Dermis microvascular lymphatic vessel endothelial cell (primary cell): ENCODE measurements around the gene LRRC8C. TPM values are rescaled to one million over a fixed set of nuclear protein-coding genes. Genes with fewer than 3 reads are reported as not detected.
"Not testable (repeated sequence)": the region's sequence is repeated elsewhere in the genome, so short reads cannot be mapped to it uniquely, and the experiment has no call there.

Source experiments
- DNase-seq, 2 donors: peaks; one replicate each; pipeline versions ENCODE4 v3.0.0 to v3.0.0-alpha.2; 2010; ENCODE audit warnings: low read depth in 2 of 2
- total RNA-seq: library from RNA; depleted of rRNA; stranded (reverse); fragments of >200 nt; gene quantifications from 2 replicates; pipeline ENCODE4 v1.2.1, GENCODE V29; 2014

LRRC8C gene
- total RNA-seq, 1 donor from 2014 or later, result 13.7 TPM

DNA sequence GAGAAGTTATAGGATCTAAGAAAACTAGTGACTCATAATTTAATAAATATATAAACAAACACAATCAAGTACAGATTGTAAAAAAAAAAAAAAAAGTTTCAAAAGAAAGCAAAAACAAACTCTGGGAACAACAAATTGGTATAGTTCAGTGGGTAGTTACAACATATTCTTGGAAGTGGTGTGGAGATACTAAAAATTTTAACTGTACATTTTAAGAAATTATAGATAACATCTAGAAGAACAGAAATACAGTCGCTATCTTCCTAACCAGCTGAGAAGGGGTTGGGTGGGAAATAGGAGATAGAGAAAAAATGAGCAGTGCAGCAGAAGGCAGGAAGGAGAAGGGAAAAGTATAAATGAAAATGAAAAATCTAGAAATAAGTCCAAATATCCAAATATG is 70.5 kb downstream of the LRRC8C start:
- no peak for DNase-seq

DNA sequence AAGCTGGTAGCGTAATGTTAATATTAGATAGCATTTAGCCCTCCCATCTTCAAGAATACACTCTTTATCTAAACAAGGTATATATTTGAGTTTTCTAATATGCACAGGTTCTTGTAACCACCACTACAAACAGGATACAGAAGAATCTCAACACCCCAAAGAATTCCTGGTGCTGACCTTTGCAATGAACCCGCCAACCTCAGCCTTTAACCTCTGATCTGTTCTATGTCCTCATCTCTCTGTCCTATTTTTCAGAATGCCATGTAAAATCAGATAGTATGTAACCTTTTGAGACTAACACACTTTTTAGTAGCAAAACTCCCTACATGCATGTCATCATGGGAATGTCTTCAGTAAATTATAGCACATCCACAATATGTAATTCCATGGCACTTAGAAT is 71.1 kb downstream of the LRRC8C start:
- no peak for DNase-seq

DNA sequence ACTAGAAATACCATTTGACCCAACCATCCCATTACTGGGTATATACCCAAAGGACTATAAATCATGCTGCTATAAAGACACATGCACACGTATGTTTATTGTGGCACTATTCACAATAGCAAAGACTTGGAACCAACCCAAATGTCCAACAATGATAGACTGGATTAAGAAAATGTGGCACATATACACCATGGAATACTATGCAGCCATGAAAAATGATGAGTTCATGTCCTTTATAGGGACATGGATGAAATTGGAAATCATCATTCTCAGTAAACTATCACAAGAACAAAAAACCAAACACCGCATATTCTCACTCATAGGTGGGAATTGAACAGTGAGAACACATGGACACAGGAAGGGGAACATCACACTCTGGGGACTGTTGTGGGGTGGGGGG is 72.0 kb downstream of the LRRC8C start:
- DNase-seq, result not testable (repeated sequence)

DNA sequence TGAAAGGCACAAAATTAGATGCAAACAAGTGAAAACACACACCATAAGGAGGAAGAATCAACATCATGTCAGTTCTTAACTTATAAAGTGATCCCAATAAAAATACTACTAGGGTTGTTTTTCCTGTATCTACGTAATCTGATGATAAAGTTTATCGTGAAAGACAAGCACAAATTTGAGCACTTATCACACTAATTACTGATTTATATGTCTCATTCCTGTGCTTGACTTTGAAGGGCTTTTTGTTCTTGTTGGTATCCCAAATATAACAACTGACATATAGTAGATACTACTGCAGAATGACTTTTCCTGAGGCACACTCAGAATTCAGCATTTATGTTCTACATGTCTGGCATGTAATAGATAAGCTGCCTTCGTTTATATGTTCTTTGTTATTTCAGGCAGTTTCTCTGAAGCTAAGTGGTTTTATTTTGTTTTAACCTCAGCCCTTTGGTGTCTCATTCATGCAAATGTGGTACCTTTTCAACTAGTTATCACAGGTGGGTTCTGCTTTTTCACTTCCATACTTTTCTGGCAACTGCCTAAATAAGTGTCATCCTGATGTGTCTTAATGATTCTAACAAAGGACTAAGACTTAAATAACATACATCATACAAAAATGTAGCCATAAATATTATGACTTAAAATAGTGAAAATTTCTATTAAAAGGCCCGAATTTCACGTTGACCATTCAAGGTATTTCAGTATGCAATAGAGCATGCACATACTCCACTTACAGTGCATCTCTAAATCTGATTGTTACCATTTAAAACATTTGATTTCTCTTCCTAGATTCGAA is 73.2 kb downstream of the LRRC8C start:
- DNase-seq, result peak in 1 of 2 donors; percentile 54

DNA sequence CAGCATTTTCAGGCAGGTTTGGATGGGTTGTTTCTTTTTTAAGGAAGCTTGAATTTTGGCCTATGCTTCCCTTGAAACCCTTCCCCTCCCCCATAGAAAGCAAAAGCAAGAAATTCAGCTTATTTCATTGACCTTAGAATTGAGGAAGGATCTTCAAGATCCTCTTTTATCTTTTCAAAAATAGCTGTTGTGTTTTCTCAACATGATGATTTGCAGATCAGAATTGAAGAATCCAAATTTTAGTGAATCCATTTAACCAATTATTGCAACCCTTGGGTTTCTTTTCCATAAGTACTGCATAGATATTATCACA is 73.7 kb downstream of the LRRC8C start:
- DNase-seq, result no peak

DNA sequence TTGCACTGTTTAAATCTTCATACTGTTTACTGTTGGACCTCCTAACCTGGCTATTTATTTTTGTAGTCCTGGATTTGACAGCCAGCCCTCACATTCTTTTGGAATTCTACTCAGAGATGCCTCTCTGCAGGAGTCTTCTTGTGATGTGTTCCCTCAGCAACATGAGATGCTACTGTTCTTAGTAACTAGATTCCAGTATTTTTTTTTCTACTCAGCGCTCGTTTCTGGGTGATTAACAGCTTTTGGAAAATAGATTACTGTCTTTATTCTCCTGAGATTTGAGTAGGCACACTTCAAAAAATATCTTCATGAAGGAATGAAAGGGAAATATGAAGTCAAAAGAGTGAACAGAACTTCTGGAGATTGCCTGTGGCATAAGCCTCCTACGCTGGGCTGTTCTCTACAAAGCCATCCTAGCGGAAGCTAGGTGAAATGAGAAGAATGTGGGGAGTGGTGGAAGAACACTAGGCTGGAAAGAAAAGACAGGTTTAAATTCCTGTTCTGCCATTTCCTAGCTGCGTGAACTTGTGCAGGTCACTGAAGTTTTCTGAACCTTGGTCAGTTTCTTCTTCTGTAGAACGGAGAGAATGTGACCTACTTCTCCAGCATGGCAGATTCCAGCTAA is 75.9 kb downstream of the LRRC8C start:
- no peak for DNase-seq

DNA sequence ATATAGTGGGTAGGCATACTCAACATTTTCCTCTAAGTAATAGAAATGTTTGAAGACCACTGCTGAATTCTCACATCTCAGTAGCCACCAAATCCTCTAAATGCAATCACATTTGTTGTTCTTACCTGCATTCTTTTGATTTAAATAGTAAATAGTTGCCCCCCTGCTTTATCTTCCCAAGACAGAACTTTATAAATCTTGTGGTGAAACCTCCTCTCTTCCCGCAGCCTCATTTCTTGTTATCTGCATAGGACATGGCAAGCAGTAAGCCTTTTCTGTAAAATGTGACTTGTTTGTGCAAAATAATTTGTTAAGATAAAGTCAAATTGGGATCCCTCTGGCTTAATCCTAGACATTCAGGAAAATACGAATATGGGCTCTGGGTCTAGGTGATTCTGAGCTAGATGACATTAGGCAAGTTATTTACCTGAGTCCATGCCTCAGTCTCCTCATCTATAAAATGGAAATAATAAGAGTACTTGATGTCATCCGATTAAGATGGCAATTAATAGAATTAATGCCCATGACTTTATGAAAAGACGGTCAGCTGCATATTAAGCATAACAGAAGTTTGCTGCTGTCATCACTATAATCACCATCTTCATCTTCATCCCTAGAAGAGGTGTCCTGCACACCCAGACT is 77.7 kb downstream of the LRRC8C start:
- no peak for DNase-seq

DNA sequence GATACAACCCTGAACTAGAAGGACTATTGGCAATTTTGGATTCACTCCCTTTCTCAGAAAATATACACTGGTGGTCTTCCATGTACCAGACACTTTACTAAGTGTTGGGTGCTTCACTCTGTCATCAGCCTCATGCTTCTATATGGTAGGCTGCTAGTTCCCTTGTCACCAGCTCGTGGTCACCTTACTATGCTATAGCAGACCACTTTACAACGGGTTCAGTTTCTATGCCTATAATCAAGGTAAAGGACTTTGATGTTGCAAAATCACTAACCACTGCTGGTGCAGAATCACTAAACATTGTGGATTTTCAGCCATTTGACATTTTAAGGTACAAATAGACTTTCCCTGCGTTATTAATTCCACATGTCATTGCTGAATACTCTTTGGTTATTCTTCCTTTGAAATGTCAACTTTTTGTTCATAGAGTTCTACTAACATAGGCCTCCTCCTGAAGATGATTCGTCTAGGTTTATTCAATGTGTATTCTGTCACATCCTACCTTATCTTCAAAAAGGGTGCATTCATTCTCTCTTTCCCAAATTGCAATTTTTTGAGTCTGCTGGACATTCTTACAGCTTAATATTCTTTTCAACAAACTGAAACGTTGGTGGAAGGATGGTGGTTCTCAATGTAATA is 78.3 kb downstream of the LRRC8C start:
- DNase-seq, result no peak

DNA sequence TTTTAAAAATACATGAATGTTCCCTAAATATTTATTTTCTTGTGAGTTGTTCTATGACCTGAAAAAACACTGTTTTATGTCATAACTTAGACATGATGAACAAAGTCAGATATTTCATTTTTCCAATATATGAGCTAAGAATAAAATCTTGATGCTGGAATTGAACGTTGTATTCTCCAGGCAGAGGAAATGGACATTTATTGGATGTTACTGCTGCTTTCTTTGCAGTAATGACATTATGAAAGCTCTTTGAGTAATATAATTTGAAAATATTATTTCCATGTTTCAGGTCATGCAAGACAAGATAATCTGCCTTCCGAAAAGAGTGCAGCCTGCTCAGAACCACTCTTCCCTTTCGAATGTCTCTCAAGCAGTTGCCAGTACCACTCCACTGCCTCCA is 79.5 kb downstream of the LRRC8C start:
- no peak for DNase-seq

DNA sequence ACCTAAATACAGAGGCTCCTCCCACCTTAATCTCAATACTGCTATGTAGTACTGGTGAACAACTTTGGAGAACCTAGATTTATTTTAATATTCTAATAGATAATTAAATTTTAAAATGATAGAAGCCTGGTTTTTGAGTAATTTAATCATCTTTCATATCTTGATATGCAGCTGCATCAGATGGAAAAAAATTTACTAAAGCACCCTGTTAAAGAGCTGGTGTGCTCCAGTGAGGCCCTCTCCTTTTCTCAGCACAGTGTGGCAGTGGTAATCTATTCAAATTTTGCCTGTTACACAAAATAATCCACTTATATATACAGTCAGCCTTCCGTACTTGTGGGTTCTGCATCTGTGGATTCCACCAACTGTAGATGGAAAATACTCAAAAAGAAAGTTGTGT is 82.8 kb downstream of the LRRC8C start:
- no peak for DNase-seq

DNA sequence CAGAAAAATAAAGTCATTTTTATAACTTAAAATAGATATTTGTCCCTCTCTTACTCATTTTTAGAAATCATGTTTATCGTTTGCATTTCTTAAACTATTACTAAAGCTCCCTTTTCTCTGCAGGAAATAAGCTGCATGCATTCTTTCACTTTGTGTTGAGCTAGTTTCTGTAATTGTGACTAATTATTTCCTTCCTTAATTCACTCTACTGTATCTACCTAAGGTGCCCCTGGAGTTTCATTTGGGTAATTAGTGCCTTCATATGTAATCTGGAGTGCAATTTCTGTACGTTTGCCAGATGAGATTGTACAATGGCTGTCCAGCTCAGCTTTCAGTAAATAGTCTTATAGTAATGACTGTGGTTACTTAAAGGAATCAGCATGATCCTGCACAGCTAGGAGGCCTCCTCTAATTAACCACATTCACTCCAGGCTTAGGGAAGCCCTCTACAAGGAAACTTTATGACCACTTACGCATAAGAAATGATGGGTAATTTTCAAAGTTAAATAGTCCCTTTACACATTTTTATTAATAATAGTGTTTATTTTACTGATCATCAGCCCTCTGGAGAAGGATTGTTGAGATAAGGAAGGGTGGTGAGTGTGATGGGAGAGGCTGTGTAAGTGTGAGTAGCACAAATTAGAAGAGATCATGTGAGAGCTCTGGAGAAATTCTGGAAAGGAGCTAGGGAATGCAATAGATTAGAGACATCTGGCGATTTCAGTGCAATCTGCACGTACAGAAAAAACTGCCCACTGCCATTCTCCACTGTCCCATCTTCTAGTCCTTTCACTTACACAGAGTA is 86.8 kb downstream of the LRRC8C start:
- peak in 1 of 2 donors; percentile 60 for DNase-seq

DNA sequence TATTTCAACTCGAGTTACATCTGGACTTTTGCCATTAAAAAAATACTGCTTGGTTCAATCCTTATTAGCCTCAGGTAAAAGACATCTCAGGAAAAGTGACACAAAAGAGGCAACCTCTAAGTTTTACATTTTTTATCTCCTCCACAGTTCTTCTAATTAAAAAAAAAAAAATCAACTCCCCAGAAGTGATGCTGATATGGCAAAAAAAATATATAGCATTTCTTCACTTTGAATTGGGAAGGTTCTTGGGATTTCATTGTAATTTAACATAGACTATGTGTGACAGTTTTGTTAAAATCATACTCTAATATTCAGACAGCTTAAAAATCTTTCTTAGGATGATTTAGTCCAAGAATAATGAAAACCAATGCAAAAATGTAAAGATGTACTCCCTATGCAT is 87.9 kb downstream of the LRRC8C start:
- DNase-seq, result no peak

DNA sequence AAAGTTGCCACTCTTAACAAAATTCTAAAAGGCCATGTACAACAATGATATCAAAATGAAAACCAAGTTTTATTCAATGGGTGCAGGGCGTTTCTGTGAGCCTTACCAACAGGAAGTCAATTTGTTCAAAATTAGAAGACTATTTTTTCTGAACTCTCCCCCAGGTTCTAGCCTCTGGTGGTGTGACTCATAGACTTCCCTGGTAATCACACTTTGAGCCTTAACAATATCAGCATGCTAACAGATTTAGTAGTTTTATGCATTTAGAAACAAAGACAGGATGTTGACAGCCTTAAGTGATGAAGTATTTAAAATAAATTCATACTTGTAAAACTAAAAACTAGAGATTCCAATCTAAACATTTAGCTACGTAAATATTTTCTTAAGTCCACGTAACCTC is 88.4 kb downstream of the LRRC8C start:
- peak in 1 of 2 donors; percentile 97 for DNase-seq

DNA sequence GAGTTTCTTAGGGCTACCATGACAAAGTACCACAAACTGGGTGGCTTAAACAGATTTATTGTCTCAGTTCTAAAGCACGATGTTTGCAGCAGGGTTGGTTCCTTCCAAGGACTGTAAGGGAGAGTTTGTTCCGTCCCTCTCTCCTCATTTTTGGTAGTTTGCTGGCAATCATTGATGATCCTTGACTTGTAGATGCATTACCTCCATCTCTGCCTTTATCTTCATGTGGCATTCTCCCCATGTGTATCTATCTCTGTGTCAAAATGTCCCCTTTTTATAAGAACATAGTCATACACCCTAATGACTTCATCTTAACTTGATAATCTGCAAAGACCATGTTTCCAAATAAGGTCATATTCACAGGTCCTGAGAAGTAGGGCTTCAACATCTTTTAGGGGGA is 90.2 kb downstream of the LRRC8C start:
- DNase-seq, result no peak

DNA sequence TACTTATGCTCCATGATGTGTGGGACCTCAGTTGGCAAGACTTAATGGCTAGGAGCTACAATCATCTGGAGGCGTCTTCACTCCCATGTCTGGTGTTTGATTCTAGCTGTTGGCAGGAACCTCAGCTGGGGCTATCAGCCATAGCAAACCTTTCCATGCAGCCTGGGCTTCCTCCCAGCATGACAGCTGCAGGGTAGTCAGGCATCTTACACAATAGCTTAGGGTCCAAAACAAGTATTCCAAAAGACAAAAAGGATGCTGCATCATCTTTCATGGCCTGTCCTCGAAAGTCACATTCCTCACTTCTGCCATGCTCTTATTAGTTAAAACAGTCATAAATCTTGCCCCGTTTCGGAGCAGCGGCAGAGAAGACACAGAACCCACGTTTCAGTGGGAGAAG is 90.9 kb downstream of the LRRC8C start:
- peak; percentile 10 to 53 for DNase-seq

DNA sequence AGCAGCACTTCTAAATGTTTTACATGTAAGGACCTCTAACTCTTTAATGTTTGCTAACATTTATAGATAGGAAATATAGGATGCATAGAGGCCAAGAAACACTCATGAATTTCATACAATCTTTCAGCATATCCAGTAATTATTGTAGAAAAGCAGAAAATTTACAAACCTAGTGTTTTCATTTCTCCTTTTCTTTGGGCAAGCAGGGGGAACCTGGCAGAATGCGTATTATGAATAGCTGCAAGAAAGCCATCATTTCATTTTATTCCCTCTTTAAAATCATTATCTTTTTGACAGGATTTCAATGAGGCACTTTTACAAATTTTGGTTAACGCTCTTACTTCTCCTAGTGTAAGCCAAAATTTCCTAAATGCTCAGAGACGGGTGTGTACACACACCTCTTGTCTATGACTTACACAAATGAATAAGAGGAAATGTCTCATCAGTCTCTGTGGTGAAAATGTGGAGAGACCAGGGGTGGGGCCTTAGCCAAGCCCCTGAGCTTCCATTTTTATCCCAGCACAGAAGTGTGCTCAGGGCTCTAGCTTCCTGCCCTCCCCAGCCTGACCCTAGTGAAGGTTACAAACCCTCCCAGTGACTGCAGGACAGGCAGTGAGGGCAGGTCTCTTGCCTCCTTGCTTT is 91.6 kb downstream of the LRRC8C start:
- peak; percentile 26 to 84 for DNase-seq

DNA sequence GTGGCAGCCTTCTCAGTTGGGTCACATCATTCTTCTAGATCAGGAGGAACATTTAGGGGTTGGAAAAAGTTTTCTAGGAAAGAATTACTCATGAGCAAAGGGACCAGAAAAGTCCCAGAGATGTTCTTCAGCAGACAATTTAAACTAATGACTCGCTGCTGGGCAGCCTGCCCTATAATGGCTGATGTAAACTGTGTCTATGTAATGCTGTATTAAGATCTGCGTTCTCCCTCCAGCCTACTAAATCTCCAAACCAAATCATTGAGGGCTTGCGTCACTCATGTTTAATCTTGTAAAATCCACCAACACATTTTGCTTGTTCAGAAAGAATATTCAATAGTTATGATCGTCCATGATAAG is 92.1 kb downstream of the LRRC8C start:
- no peak for DNase-seq

DNA sequence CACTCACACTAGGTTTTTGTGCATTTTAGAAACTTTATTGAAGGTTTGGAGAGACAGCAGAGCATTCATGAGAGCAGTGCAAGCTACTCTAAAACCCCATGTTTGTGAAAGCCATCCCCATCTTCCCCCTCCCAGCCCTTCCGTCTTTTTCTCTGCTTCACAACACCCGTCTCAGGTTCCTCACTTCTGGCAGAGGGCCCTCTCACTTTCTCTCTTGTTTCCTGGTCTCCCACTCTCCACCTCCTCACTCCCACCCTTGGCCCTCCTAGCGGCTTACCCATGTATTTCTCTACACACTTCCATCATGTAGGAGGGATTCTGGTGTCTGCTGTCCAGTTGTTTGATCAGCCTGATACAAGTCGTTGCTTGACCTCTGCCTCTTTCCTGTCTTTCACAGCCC is 92.7 kb downstream of the LRRC8C start:
- no peak for DNase-seq

DNA sequence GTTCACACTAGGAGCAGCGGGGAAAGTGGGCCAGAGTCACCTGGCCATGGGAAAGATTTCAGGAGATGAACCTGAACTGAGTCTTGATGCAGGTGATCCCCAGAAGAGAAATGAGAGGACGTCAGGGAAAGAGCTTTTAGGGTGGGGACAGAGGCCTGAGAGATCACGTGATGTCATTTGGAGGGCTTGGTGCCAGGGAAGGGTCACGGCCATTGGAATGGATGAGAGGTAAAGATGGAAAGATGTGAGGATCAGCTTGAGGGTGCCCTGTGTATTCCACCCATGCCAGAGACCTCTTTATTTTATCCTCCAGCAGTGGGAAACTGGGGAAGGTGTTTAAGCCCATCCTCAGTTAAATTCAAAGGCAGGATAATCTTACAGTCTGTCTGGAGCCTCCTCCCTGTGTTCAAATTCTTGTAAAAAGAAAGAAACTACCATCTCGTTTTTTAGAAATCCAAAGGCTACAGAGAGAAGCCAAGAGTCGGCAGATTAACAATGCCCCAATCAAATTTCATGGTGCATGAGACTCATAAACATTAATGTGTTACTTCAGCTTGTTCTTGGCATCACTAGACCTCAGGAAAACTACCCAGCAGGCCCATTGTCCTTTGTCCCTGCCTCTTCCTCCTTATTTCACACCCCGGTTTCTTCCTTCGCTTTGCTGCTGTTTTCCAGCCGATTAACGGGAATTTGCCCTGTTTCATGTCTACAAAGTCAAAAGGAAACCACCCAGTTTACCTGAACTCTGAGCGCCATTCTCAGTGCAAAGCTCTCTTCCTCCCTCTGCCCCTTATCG is 94.8 kb downstream of the LRRC8C start:
- peak in 1 of 2 donors; percentile 42 for DNase-seq

DNA sequence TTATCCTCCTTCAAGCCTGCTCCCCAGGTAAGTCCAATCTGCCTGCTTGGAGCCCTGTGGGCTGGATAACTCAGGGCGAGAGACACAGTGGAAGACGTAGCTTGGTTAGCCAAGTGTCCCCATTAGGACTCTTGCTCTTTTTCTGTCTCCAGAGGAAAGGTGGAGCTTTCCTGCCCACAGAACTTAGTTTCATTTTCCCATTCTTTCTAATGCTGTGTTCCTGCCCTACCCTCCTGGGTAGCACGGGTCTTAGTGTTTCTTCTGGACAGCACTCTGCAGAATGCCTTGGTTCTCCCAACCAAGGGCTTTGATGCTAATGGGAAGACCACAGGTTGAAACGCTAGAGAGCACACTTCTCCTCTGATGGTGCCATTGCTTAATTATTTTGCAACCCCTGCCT is 95.5 kb downstream of the LRRC8C start:
- DNase-seq, result no peak
